Mammary epithelial cell (primary cell): ENCODE results near the gene CPLX4.

Source experiments
- EZH2 ChIP-seq: IDR thresholded peaks from 2 replicates; pipeline ENCODE4 v1.6.1; 2012; ENCODE audit warnings: low read length, inconsistent platforms, borderline replicate concordance
- TF ChIP-seq, protein P1 (sequence below), 2 donors: IDR thresholded peaks in 1 of 2; conservative IDR thresholded peaks in 1 of 2; 2 replicates each; pipeline ENCODE4 v1.5.1; 2011 to 2012; ENCODE audit warnings: inconsistent platforms in 2 of 2, low read length in 2 of 2, mild to moderate bottlenecking in 2 of 2, control low read depth in 1 of 2, low read depth in 1 of 2; ENCODE audit not compliant: insufficient read depth in 1 of 2; ENCODE audit errors: extremely low read depth in 1 of 2

DNA sequence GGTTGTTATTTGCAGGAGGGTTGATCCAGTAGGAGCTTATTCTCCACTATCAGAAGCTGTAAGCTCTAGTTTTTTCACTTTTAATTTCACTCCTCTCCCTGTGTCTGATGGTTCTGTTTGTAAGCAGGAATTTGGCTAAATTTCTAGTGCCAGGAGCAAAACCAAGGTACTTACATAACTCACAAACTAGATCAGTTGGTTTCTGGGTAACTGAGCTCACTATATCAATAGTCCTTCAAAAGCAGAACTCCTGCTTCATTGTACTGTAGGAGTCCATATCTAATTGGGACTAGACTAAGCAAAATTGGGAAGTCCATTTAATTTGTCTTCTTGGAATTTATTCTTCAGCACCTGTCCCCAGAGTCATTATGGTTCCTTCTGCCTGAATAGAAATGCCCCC, 25.1 kb downstream of the CPLX4 start:
- TF ChIP-seq, protein P1, sequence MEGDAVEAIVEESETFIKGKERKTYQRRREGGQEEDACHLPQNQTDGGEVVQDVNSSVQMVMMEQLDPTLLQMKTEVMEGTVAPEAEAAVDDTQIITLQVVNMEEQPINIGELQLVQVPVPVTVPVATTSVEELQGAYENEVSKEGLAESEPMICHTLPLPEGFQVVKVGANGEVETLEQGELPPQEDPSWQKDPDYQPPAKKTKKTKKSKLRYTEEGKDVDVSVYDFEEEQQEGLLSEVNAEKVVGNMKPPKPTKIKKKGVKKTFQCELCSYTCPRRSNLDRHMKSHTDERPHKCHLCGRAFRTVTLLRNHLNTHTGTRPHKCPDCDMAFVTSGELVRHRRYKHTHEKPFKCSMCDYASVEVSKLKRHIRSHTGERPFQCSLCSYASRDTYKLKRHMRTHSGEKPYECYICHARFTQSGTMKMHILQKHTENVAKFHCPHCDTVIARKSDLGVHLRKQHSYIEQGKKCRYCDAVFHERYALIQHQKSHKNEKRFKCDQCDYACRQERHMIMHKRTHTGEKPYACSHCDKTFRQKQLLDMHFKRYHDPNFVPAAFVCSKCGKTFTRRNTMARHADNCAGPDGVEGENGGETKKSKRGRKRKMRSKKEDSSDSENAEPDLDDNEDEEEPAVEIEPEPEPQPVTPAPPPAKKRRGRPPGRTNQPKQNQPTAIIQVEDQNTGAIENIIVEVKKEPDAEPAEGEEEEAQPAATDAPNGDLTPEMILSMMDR (conservative IDR thresholded peaks at IDR 0.05 in 1 of 2, IDR thresholded peaks at IDR 0.05 in 1 of 2; ENCODE audit: extremely low read depth in 1 of 2, insufficient read depth in 1 of 2, low read depth in 1 of 2, low read length in 2 of 2), result no peak
- no peak for TF ChIP-seq EZH2
